Stimulated activated naive CD8-positive, alpha-beta T cell treated with anti-CD3 and anti-CD28 coated beads, Interleukin-15, Interleukin-2, amounts not matched to agents 100 U/mL and 50 U/mL, for 24 hours (primary cell): ENCODE results near the gene GNAT1.

Experiments used
- ATAC-seq: fragments of 150-1000 bp; cut with Tn5 transposase; one replicate; pipeline ENCODE4 v1.10.0; 2021
- DNase-seq: peaks from one replicate; pipeline ENCODE4 v3.0.0; 2021

GNAT1 gene

DNA sequence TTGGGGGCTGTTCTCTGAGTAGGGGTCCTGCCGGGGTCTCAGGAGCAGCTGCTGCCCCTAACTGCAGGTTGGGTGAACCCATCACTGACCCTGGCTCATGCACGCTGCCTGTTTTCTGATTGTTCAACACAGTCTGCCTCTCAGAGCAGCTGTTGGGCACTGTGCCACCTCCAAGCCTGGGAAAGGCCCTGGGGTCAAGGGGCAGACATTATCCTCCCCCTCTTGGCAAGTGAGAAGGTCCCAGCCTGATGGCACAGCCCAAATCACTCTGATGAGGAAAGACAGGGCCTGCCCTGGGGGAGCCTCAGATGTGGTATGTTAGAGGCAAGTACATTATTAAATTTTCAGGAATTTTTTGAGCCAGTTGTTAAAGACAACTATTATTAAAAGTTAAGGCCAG lies 14.1 kb upstream of the GNAT1 start:
- ATAC-seq (no peak), DNase-seq (no peak)

DNA sequence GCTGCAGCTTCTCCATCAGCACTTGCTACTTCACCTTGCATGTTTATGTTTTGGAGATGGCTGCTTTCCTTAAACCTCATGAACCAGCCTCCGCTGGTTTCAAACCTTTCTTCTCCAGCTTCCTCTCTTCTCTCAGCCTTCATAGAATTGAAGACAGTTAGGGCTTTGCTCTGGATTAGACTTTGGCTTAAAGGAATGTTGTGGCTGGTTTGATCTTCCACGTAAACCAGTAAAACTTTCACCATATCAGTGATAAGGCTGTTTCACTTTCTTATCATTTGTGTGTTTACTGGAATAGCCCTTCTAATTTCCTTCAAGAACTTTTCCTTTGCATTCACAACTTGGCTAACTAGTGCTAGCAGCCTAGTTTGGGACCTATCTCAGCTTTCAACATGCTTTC lies 11.7 kb upstream of the GNAT1 start:
- no peak for ATAC-seq
- DNase-seq, result no peak

- ATAC-seq (no peak), DNase-seq (no peak)
These were observed 9.4 kb upstream of the GNAT1 start for GRCh38 chr3:50181985-50182384.

- ATAC-seq (no peak), DNase-seq (no peak)
These were observed 8.8 kb upstream of the GNAT1 start for GRCh38 chr3:50182533-50183099.

DNA sequence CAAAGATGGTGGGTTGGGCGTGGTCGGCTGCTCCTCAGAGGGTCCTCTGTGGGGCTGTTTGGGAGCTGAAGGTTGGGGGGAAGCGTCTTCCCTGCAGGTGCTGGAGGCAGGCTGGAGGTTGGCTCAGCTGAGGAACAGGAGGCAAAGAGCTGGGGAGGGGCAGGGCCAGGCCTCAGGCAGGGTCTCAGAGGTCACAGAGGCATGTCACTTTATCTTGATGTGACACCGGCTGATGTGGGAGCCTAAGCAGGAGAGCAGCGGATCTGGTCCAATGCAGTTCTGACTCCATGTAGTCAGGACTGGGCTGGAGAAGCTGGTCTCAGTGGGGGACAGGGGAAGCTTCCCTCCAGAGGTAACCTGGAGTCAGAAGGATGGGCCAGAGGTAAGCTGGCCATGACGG lies 7.7 kb upstream of the GNAT1 start:
- no peak for ATAC-seq
- no peak for DNase-seq

GRCh38 chr3:50184242-50184978 lies 7.0 kb upstream of the GNAT1 start:
- ATAC-seq, result no peak

GRCh38 chr3:50185230-50185629 lies 6.2 kb upstream of the GNAT1 start:
- no peak for DNase-seq
- ATAC-seq, result no peak

More at GRCh38 chr3:50184242-50184978, 7.0 kb upstream of the GNAT1 start:
- DNase-seq, result no peak

DNA sequence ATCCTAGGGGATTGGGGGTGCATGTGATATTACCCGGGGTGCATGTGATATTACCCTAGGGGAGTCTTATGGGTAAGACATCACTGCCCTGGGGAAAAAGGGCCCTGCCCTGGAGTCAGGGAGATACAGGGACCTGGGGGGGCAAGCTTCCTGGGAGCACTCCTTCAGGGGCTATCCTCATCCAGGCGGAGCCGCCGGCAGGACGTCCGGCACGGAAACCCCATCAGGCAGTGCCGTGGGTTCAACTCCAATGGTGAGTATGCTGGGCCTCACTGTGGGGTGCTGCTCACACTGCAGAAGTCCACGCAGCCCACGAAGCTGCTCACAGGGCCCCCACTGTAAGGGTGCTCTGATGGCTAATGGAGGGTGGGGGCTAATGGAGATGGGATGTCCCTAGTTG lies 5.3 kb upstream of the GNAT1 start:
- no peak for ATAC-seq
- no peak for DNase-seq

DNA sequence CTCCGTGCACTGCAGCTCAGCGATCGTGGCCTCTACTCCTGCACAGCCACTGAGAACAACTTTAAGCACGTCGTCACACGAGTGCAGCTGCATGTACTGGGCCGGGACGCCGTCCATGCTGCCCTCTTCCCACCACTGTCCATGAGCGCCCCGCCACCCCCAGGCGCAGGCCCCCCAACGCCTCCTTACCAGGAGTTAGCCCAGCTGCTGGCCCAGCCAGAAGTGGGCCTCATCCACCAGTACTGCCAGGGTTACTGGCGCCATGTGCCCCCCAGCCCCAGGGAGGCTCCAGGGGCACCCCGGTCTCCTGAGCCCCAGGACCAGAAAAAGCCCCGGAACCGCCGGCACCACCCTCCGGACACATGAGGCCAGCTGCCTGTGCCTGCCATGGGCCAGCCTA lies 3.7 kb upstream of the GNAT1 start:
- no peak for DNase-seq
- ATAC-seq, result no peak

DNA sequence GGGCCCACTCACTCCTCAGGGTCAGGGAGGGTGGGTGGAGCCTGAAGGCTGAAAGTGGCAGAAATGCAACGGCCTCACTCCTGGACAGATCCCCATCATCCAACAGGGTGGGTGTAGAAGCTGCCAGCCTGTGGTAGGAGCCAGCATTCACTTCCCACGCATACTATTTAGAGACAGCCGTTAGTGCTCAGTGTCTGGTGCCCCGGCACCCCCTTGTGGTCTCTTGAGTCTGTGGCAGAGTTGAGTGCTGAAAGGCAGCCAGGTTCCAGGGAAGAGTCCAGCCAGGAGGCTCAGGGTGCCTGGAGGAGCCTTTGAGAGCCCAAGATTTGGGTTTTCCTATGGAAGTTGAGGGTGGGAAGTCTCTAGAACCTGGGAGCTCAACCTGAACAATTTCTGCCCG lies 2.1 kb upstream of the GNAT1 start:
- peak; percentile 47 for ATAC-seq
- peak; percentile 52 for DNase-seq

GRCh38 chr3:50189989-50190388 lies 1.4 kb upstream of the GNAT1 start:
- no peak for DNase-seq
- ATAC-seq, result no peak

- DNase-seq, result no peak
- ATAC-seq, result no peak
These were observed 714 bp downstream of the GNAT1 start for GRCh38 chr3:50192124-50192523.

GRCh38 chr3:50192689-50193141 lies 1.3 kb downstream of the GNAT1 start:
- DNase-seq (peak; percentile 86), ATAC-seq (peak; percentile 54)

DNA sequence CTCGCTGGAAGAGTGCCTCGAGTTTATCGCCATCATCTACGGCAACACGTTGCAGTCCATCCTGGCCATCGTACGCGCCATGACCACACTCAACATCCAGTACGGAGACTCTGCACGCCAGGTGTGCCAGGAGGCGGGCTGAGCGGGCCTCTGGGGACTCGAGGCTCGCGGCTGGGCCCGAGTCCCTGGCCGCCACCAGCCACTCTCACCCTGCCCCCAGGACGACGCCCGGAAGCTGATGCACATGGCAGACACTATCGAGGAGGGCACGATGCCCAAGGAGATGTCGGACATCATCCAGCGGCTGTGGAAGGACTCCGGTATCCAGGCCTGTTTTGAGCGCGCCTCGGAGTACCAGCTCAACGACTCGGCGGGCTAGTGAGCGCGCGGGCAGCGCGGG lies 1.9 kb downstream of the GNAT1 start:
- ATAC-seq (no peak), DNase-seq (no peak)

- ATAC-seq (no peak), DNase-seq (no peak)
These were observed 2.3 kb downstream of the GNAT1 start for GRCh38 chr3:50193746-50194127.

DNA sequence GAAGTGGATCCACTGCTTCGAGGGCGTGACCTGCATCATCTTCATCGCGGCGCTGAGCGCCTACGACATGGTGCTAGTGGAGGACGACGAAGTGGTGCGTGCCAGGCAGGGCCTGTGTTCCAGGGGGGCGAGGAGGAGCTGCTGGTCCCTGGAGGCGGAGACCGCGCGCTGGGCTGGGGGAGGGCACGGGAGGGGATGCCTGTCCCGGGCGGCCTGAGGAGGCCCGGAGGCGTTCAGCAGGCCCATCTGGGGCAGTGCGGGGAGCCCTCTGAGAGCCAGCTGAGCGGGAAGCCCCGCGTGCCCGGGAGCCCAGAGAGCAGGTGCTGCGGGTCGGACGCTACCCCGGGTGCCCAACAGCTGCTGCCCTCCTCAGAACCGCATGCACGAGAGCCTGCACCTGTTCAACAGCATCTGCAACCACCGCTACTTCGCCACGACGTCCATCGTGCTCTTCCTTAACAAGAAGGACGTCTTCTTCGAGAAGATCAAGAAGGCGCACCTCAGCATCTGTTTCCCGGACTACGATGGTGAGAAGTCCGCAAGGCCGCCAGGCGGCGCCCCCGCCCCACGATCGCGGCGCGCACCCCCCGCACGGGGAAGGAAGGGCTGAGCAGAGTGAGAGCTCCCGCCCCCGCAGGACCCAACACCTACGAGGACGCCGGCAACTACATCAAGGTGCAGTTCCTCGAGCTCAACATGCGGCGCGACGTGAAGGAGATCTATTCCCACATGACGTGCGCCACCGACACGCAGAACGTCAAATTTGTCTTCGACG lies 2.9 kb downstream of the GNAT1 start:
- DNase-seq, result peak; percentile 79
- peak; percentile 70 for ATAC-seq

DNA sequence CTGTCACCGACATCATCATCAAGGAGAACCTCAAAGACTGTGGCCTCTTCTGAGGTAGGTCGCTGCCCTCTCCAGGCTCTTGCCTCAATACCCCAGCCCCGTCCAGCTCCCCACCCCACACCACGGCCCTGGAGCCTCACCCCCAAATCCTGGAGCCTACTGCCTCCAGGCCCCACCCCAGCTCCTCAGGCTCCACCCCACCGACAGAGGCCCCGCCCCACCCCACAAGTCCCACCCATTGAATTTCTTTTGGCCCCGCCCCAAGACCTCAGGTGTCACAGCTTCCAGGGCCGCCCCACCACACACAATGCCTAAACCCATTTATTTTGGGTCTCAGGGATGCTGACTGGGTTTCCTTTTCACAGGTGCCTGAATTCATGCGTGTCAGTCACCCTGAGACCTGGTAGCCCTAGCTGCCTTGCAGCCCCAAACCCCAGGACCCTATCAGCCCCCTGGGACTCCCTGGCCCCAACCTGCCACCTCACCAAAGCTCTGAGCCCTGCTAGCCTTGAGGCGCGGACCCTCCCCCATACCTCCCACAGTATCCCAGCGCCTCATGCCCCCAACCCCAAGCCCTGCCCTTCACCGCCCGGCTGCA lies 3.6 kb downstream of the GNAT1 start:
- ATAC-seq, result peak; percentile 30
- peak; percentile 45 for DNase-seq

GRCh38 chr3:50195501-50196252 lies 4.3 kb downstream of the GNAT1 start:
- no peak for DNase-seq
- ATAC-seq, result no peak

- ATAC-seq (no peak), DNase-seq (no peak)
These were observed 4.9 kb downstream of the GNAT1 start for GRCh38 chr3:50196253-50196801.

GRCh38 chr3:50201573-50202315 lies 10.3 kb downstream of the GNAT1 start:
- no peak for ATAC-seq
- no peak for DNase-seq
